NCI-H2107 treated with DMSO at 0.1 percent for 48 hours (cell line): ENCODE results near the gene COL28A1.
"Not testable (repeated sequence)": the region's sequence is repeated elsewhere in the genome, so short reads cannot be mapped to it uniquely, and the experiment has no call there.

Source experiments
- DNase-seq: peaks from one replicate; lab custom pipeline; 2025; ENCODE audit not compliant: unreplicated experiment; lab: John Stamatoyannopoulos, UW

Gene COL28A1

GRCh38 chr7:7562736-7563135 lies 27.1 kb upstream of the COL28A1 start:
- no peak for DNase-seq

- DNase-seq: not testable (repeated sequence)
Measured at GRCh38 chr7:7561591-7561990, 25.9 kb upstream of the COL28A1 start.

- no peak for DNase-seq
Measured at GRCh38 chr7:7557252-7557651, 21.6 kb upstream of the COL28A1 start.

- DNase-seq: no peak
Measured at GRCh38 chr7:7556852-7557251, 21.2 kb upstream of the COL28A1 start.

GRCh38 chr7:7554649-7555575 lies 19.2 kb upstream of the COL28A1 start:
- peak; percentile 96 for DNase-seq

GRCh38 chr7:7554021-7554432 lies 18.4 kb upstream of the COL28A1 start:
- peak; percentile 63 for DNase-seq

GRCh38 chr7:7553386-7553785 lies 17.7 kb upstream of the COL28A1 start:
- DNase-seq: no peak

- no peak for DNase-seq
Measured at GRCh38 chr7:7552199-7552598, 16.5 kb upstream of the COL28A1 start.

- no peak for DNase-seq
Measured at GRCh38 chr7:7550663-7551062, 15.0 kb upstream of the COL28A1 start.

GRCh38 chr7:7548407-7548806 lies 12.7 kb upstream of the COL28A1 start:
- DNase-seq: no peak

GRCh38 chr7:7542251-7542835 lies 6.7 kb upstream of the COL28A1 start:
- no peak for DNase-seq

- no peak for DNase-seq
Measured at GRCh38 chr7:7539711-7540110, 4.0 kb upstream of the COL28A1 start.

GRCh38 chr7:7539152-7539551 lies 3.5 kb upstream of the COL28A1 start:
- no peak for DNase-seq

- no peak for DNase-seq
Measured at GRCh38 chr7:7537711-7538110, 2.0 kb upstream of the COL28A1 start.

- peak; percentile 30 for DNase-seq
Measured at GRCh38 chr7:7536396-7537019, 835 bp upstream of the COL28A1 start.

- no peak for DNase-seq
Measured at GRCh38 chr7:7533831-7534430, 1.7 kb downstream of the COL28A1 start.

GRCh38 chr7:7529328-7529727 lies 6.3 kb downstream of the COL28A1 start:
- peak; percentile 52 for DNase-seq

GRCh38 chr7:7527047-7527446 lies 8.6 kb downstream of the COL28A1 start:
- no peak for DNase-seq

GRCh38 chr7:7526006-7526405 lies 9.7 kb downstream of the COL28A1 start:
- DNase-seq: no peak

GRCh38 chr7:7524121-7524520 lies 11.6 kb downstream of the COL28A1 start:
- no peak for DNase-seq

GRCh38 chr7:7522421-7522820 lies 13.3 kb downstream of the COL28A1 start:
- no peak for DNase-seq

GRCh38 chr7:7521259-7521658 lies 14.4 kb downstream of the COL28A1 start:
- DNase-seq: no peak
